H1 (cell line): ENCODE data around the gene WNT7A. TPM values are rescaled to one million over a fixed set of nuclear protein-coding genes. Genes with fewer than 3 reads are reported as not detected.

ENCODE experiments used
- CTCF ChIA-PET: fragments of 300-600 bp; sonication (Branson Sonifier 250); formaldehyde crosslinking; loops from one replicate; lab custom pipeline; 2021; ENCODE audit not compliant: partially characterized antibody; lab: Charles Lee
- POLR2A ChIA-PET: fragments of 300-600 bp; sonication (Branson Sonifier 250); formaldehyde crosslinking; loops from one replicate; lab custom pipeline; 2021; ENCODE audit warnings: inconsistent platforms; ENCODE audit not compliant: partially characterized antibody; lab: Charles Lee
- DNase-seq, 2 experiments: peaks; one replicate each; pipeline versions ENCODE4 v3.0.0 to v3.0.0-alpha.2; 2010 to 2022; ENCODE audit warnings: low spot score in 2 of 2, low read depth in 1 of 2, mixed read lengths in 1 of 2
- FAIRE-seq: peaks from 2 replicates; lab custom pipeline; 2011; peaks lifted over from hg19 to GRCh38; lab: Jason Lieb, UNC
- H2AFZ ChIP-seq: 2 replicates; pipeline ENCODE4 v1.8.1; 2012; ENCODE audit warnings: low read length, inconsistent platforms
- H2AK5ac ChIP-seq: 2 replicates; pipeline ENCODE4 v1.6.1; 2013; ENCODE audit warnings: low read depth, low read length
- H2BK120ac ChIP-seq: replicated peaks from 2 replicates; pipeline ENCODE3; 2013; ENCODE audit warnings: low read depth, low read length, inconsistent platforms
- H2BK12ac ChIP-seq: 2 replicates; pipeline ENCODE4 v1.6.1; 2013; ENCODE audit warnings: low read depth, low read length
- H2BK15ac ChIP-seq: 2 replicates; pipeline ENCODE4 v1.6.1; 2013; ENCODE audit warnings: low read length
- H2BK20ac ChIP-seq: 2 replicates; pipeline ENCODE4 v1.6.1; 2013; ENCODE audit warnings: low read length
- H2BK5ac ChIP-seq: 2 replicates; pipeline ENCODE4 v1.6.1; 2013; ENCODE audit warnings: low read depth, low read length
- H3K14ac ChIP-seq: 2 replicates; pipeline ENCODE4 v1.6.1; 2013; ENCODE audit warnings: inconsistent platforms; ENCODE audit not compliant: insufficient read length
- H3K18ac ChIP-seq: 2 replicates; pipeline ENCODE4 v1.6.1; 2013; ENCODE audit warnings: low read length; ENCODE audit errors: extremely low read depth
- H3K23ac ChIP-seq: 2 replicates; pipeline ENCODE4 v1.6.1; 2013; ENCODE audit warnings: inconsistent platforms; ENCODE audit not compliant: insufficient read length
- H3K23me2 ChIP-seq: 2 replicates; pipeline ENCODE4 v1.6.1; 2013; ENCODE audit warnings: low read depth, low read length
- H3K27ac ChIP-seq: 2 replicates; pipeline ENCODE4 v1.6.1; 2011; ENCODE audit warnings: low read depth, low read length, inconsistent platforms
- H3K27me3 ChIP-seq, 4 experiments: replicated peaks in 1 of 4; 1 replicate in 1 of 4; 2 replicates in 3 of 4; pipeline versions ENCODE4 v1.6.1 to v1.8.1; 2011 to 2013; ENCODE audit warnings: low read length in 3 of 4, mild to moderate bottlenecking in 3 of 4, inconsistent platforms in 2 of 4, mixed read lengths in 2 of 4, moderate library complexity in 1 of 4; ENCODE audit not compliant: control insufficient read depth in 3 of 4, insufficient read depth in 3 of 4; ENCODE audit errors: extremely low read depth in 1 of 4
- H3K36me3 ChIP-seq, 4 experiments: 2 replicates each; pipeline versions ENCODE4 v1.6.1 to v1.8.1; 2011 to 2013; ENCODE audit warnings: mild to moderate bottlenecking in 4 of 4, low read length in 3 of 4, moderate library complexity in 2 of 4, control low read depth in 1 of 4, inconsistent platforms in 1 of 4; ENCODE audit not compliant: insufficient read depth in 4 of 4, control insufficient read depth in 2 of 4
- H3K4ac ChIP-seq: replicated peaks from 2 replicates; pipeline ENCODE3; 2013; ENCODE audit warnings: low read length, low read depth, mixed read lengths, inconsistent platforms; ENCODE audit not compliant: insufficient read length
- H3K4me1 ChIP-seq, 4 experiments: replicated peaks in 1 of 4; 1 replicate in 1 of 4; 2 replicates in 3 of 4; pipeline versions ENCODE4 v1.6.1 to v1.8.1; 2011 to 2013; ENCODE audit warnings: low read length in 3 of 4, inconsistent platforms in 2 of 4, mixed read lengths in 1 of 4; ENCODE audit not compliant: insufficient read depth in 4 of 4, control insufficient read depth in 3 of 4
- H3K4me2 ChIP-seq, 2 experiments: 2 replicates each; pipeline versions ENCODE4 v1.6.1 to v1.8.1; 2011 to 2013; ENCODE audit warnings: low read depth in 2 of 2, low read length in 2 of 2, control low read depth in 1 of 2, inconsistent platforms in 1 of 2, mild to moderate bottlenecking in 1 of 2; ENCODE audit not compliant: insufficient read depth in 1 of 2
- H3K4me3 ChIP-seq, 4 experiments: fragments of 200-600, 300-600 bp in 1 of 4; sonication (generic), shearing (Covaris generic), sonication (Bioruptor Twin) in 1 of 4; 2 replicates each; pipeline versions ENCODE4 v1.5.1 to v1.8.1; 2011 to 2016; ENCODE audit warnings: low read length in 4 of 4, low read depth in 3 of 4, control low read depth in 2 of 4, inconsistent platforms in 2 of 4, mild to moderate bottlenecking in 2 of 4, mixed read lengths in 1 of 4, moderate library complexity in 1 of 4; ENCODE audit not compliant: insufficient read depth in 2 of 4; ENCODE audit errors: extremely low read depth in 1 of 4
- H3K56ac ChIP-seq: replicated peaks from 2 replicates; pipeline ENCODE3; 2013; ENCODE audit warnings: low read depth, mild to moderate bottlenecking, mixed read lengths, low read length, inconsistent platforms; ENCODE audit not compliant: insufficient read length
- H3K79me1 ChIP-seq: 2 replicates; pipeline ENCODE4 v1.6.1; 2013; ENCODE audit warnings: low read depth, low read length, control low read depth
- H3K79me2 ChIP-seq, 2 experiments: 2 replicates each; pipeline versions ENCODE4 v1.6.1 to v1.8.1; 2012 to 2013; ENCODE audit warnings: low read length in 2 of 2, mild to moderate bottlenecking in 2 of 2, inconsistent platforms in 1 of 2; ENCODE audit not compliant: insufficient read depth in 2 of 2, control insufficient read depth in 1 of 2
- H3K9ac ChIP-seq, 4 experiments: replicated peaks in 1 of 4; 1 replicate in 1 of 4; 2 replicates in 3 of 4; pipeline versions ENCODE4 v1.6.1 to v1.8.1; 2011 to 2013; ENCODE audit warnings: low read depth in 3 of 4, low read length in 3 of 4, control low read depth in 2 of 4, mild to moderate bottlenecking in 2 of 4, moderate library complexity in 2 of 4, inconsistent platforms in 1 of 4; ENCODE audit errors: extremely low read depth in 1 of 4
- H3K9me3 ChIP-seq, 2 experiments: 2 replicates each; pipeline versions ENCODE4 v1.6.1 to v1.8.1; 2012 to 2013; ENCODE audit warnings: mild to moderate bottlenecking in 2 of 2, moderate library complexity in 2 of 2, control low read depth in 1 of 2, inconsistent platforms in 1 of 2, low read depth in 1 of 2, low read length in 1 of 2, mixed read lengths in 1 of 2; ENCODE audit not compliant: insufficient read depth in 2 of 2
- H4K20me1 ChIP-seq, 2 experiments: replicated peaks in 1 of 2; 2 replicates each; pipeline versions ENCODE3 to v1.8.1; 2011 to 2013; ENCODE audit warnings: inconsistent platforms in 2 of 2, low read length in 2 of 2, mild to moderate bottlenecking in 1 of 2; ENCODE audit not compliant: insufficient read depth in 2 of 2, control insufficient read depth in 1 of 2
- H4K5ac ChIP-seq: 2 replicates; pipeline ENCODE4 v1.6.1; 2013; ENCODE audit warnings: low read length, low read depth, mixed read lengths, inconsistent platforms; ENCODE audit not compliant: insufficient read length
- H4K8ac ChIP-seq: 2 replicates; pipeline ENCODE4 v1.8.0; 2013; ENCODE audit warnings: mild to moderate bottlenecking, moderate library complexity, low read length, inconsistent platforms; ENCODE audit not compliant: insufficient read depth; ENCODE audit errors: extremely low read depth
- H4K91ac ChIP-seq: replicated peaks from 2 replicates; pipeline ENCODE3; 2013; ENCODE audit warnings: low read length, mixed read lengths, inconsistent platforms; ENCODE audit not compliant: insufficient read length
- SRF ChIP-seq: IDR thresholded peaks from 2 replicates; pipeline ENCODE4 v1.6.1; 2011; ENCODE audit warnings: mild to moderate bottlenecking, low read depth, low read length, moderate library complexity
- ZNF274 ChIP-seq: IDR thresholded peaks from 2 replicates; pipeline ENCODE4 v1.7.0; 2012; ENCODE audit warnings: low read length, borderline replicate concordance; ENCODE audit errors: extremely low read depth
- WGBS, 2 experiments: shearing (Covaris generic) in 1 of 2; methylation state at CpG; one replicate each; pipeline versions ENCODE4 v1.1.6 to v1.1.7; 2013 to 2015; ENCODE audit warnings: low lambda C conversion rate in 2 of 2, mixed read lengths in 2 of 2, inconsistent platforms in 1 of 2, low coverage in 1 of 2, missing lambda C conversion rate in 1 of 2; ENCODE audit not compliant: insufficient replicate concordance in 2 of 2, insufficient coverage in 1 of 2, insufficient read length in 1 of 2; ENCODE audit errors: extremely low coverage in 1 of 2, missing lambda C conversion rate in 1 of 2; 5-methylcytosine and 5-hydroxymethylcytosine counted together
- polyA plus RNA-seq, 7 experiments: library from polyadenylated mRNA; depleted of rRNA in 3 of 7; stranded (reverse) in 5 of 7; unstranded in 2 of 7; fragments of >200 nt in 5 of 7; fragments of 200-250 nt in 2 of 7; gene quantifications; 1 replicate in 5 of 7; 2 replicates in 1 of 7; 4 replicates in 1 of 7; pipeline versions ENCODE4 v1.2.1 to v1.2.3, GENCODE V29; 2011 to 2013; ENCODE audit warnings: missing spikeins in 2 of 7, mixed read lengths in 2 of 7
- total RNA-seq: library from RNA; stranded (reverse); fragmentation: NEBNext Ultra II Directional; extraction: Animal tissue kit (Norgen Biotek cat#: 25700); gene quantifications from 2 replicates; pipeline ENCODE4 v1.2.1, GENCODE V29; 2021

The WNT7A gene
- total and polyA plus RNA-seq, 2 of the 8 experiments (the other 6 are each of a cell fraction or from before 2014, with no cell fraction given), result 0.02 TPM; not detected in 1

DNA sequence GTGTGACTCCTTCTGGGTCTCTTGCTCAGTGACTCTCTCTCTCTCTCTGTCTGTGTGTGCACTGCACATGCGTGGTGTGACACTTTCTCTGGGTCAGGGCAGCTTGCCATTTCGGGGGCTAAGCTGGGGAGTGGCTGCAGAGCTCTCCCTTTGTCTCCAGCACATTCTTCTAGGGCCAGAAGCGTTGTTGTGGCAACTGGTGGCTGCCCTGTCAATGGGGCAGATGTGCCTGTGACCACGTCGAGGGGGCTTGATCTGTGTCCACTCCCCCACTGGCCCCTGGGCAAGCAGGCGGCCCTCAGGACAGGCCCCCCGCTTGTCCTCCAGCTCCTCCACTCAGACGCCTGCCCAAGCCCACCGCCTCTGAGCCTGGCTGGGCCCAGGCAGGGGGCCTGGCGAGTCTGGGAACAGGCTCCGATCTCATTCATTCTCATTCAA is 67.8 kb downstream of the WNT7A start:
- no peak overlapping the region for H3K4me3 ChIP-seq
- TF ChIP-seq SRF (no peak), ZNF274 (no peak)
- TF ChIP-seq, all 59 proteins: peak for 0
- no peaks in the 10 kb centered on the region for H4K20me1 ChIP-seq

More for the DNA sequence above, 67.8 kb downstream of the WNT7A start:
- H3K79me1 ChIP-seq, result no peaks in the 10 kb centered on the region
- FAIRE-seq (no peak), DNase-seq (no peak)
- no peak overlapping the region for H2BK120ac ChIP-seq
- H3K27me3 ChIP-seq, result no peaks in the 10 kb centered on the region
- no peak overlapping the region for H2AFZ ChIP-seq
- whole genome bisulfite sequencing, 2 experiments, result 81% methylated on average over 11 of the region's 11 CpGs; no CpG with 5 or more reads in 1 of the 2 experiments
- H2AK5ac ChIP-seq, result no peak overlapping the region
- no peaks in the 10 kb centered on the region for H3K79me2 ChIP-seq
- no peak overlapping the region for H3K4me2 ChIP-seq
- peaks cover 0 to 2% (median 0%) of the 10 kb centered on the region in 4 experiments; a peak in 1 of 7 replicates for H3K4me1 ChIP-seq
- ChIA-PET CTCF (interaction anchor here (0.8 to 1.0 kb wide), 2 partner anchors 73 to 154 kb away, joined by 3 read pairs; no protein-coding TSS in a partner anchor), POLR2A (no interaction called here)
- no peak overlapping the region for H2BK20ac ChIP-seq
- H3K23ac ChIP-seq, result no peak overlapping the region
- H3K9ac ChIP-seq, result no peak overlapping the region
- no peak overlapping the region for H4K91ac ChIP-seq
- no peaks in the 10 kb centered on the region; the same call in 1 of the 2 replicates for H3K23me2 ChIP-seq
- H3K14ac ChIP-seq, result no peak overlapping the region
- H4K8ac ChIP-seq, result no peak overlapping the region; the same call in 1 of the 2 replicates
- H4K5ac ChIP-seq, result no peak overlapping the region
- no peak overlapping the region for H3K56ac ChIP-seq
- H3K36me3 ChIP-seq, result no peaks in the 10 kb centered on the region
- no peak overlapping the region for H3K18ac ChIP-seq
- no peak overlapping the region for H2BK5ac ChIP-seq
- H3K4ac ChIP-seq, result no peak overlapping the region
- no peak overlapping the region for H2BK15ac ChIP-seq
- H2BK12ac ChIP-seq, result no peak overlapping the region
- H3K27ac ChIP-seq, result no peak overlapping the region
- peaks cover 36 to 42% of the 10 kb centered on the region in 2 experiments for H3K9me3 ChIP-seq
